Left ventricle myocardium superior (tissue), 1 donor: ENCODE data around the gene MLEC. TPM values are rescaled to one million over a fixed set of nuclear protein-coding genes. Genes with fewer than 3 reads are reported as not detected.
"Not testable (repeated sequence)": the region's sequence is repeated elsewhere in the genome, so short reads cannot be mapped to it uniquely, and the experiment has no call there.

Source experiments
- ATAC-seq: fragments of 200-7000 bp; cut with Tn5 transposase; one replicate; pipeline ENCODE4 v1.9.1; 2020; ENCODE audit warnings: mild to moderate bottlenecking, moderate library complexity
- DNase-seq: peaks from one replicate; pipeline ENCODE4 v3.0.0-alpha.2; 2020
- intact Hi-C: fragments of 100-400 bp; cut with micrococcal nuclease; formaldehyde crosslinking; loops from one replicate; pipeline ENCODE4 v1.11.0; 2022
- total RNA-seq: library from RNA; stranded (reverse); fragmentation: NEBNext Ultra II Directional; extraction: Animal tissue kit (Norgen Biotek cat#: 25700); gene quantifications from one replicate; pipeline ENCODE4 v1.2.1, GENCODE V29; 2021
- donor health status: DM: no; HTN: yes; CAD: no; lungs with severe emphysema.

Gene MLEC
- total RNA-seq, 1 donor from 2014 or later, result 130 TPM

- no peak for DNase-seq
- intact Hi-C loops, result no loop called here
- no peak for ATAC-seq
Observed at GRCh38 chr12:120658286-120659150, 28.4 kb upstream of the MLEC start.

GRCh38 chr12:120659151-120659525 is 27.8 kb upstream of the MLEC start:
- no peak for DNase-seq
- intact Hi-C loops, result no loop called here
- no peak for ATAC-seq

GRCh38 chr12:120661432-120661831 is 25.5 kb upstream of the MLEC start:
- no peak for DNase-seq
- intact Hi-C loops, result no loop called here
- no peak for ATAC-seq

- no peak for DNase-seq
- intact Hi-C loops, result no loop called here
- ATAC-seq, result no peak
Observed at GRCh38 chr12:120662879-120663278, 24.1 kb upstream of the MLEC start.

GRCh38 chr12:120663741-120664140 is 23.2 kb upstream of the MLEC start:
- DNase-seq (no peak), ATAC-seq (no peak)
- intact Hi-C loops, result no loop called here

- intact Hi-C loops, result no loop called here
- peak; percentile 12 for ATAC-seq
- no peak for DNase-seq
Observed at GRCh38 chr12:120666571-120667390, 20.2 kb upstream of the MLEC start.

GRCh38 chr12:120668091-120668867 is 18.7 kb upstream of the MLEC start:
- intact Hi-C loops, result no loop called here
- DNase-seq (no peak), ATAC-seq (no peak)

- intact Hi-C loops, result no loop called here
- peak; percentile 44 for ATAC-seq
Observed at GRCh38 chr12:120668868-120669840, 17.8 kb upstream of the MLEC start.

GRCh38 chr12:120670237-120670636 is 16.7 kb upstream of the MLEC start:
- DNase-seq, ATAC-seq, intact Hi-C loops: not testable (repeated sequence)

More at GRCh38 chr12:120668868-120669840, 17.8 kb upstream of the MLEC start:
- DNase-seq, result no peak

GRCh38 chr12:120670667-120671066 is 16.3 kb upstream of the MLEC start:
- DNase-seq (no peak), ATAC-seq (no peak)
- intact Hi-C loops, result no loop called here

GRCh38 chr12:120674097-120674636 is 12.8 kb upstream of the MLEC start:
- DNase-seq (no peak), ATAC-seq (no peak)
- intact Hi-C loops, result no loop called here

GRCh38 chr12:120677765-120678473 is 9.0 kb upstream of the MLEC start:
- intact Hi-C loops, result no loop called here
- DNase-seq (peak; percentile 47), ATAC-seq (peak; percentile 78)

GRCh38 chr12:120678572-120678971 is 8.4 kb upstream of the MLEC start:
- no peak for ATAC-seq
- intact Hi-C loops, result no loop called here

GRCh38 chr12:120680165-120680738 is 6.7 kb upstream of the MLEC start:
- intact Hi-C loops, result no loop called here
- ATAC-seq (no peak), DNase-seq (no peak)

More at GRCh38 chr12:120678572-120678971, 8.4 kb upstream of the MLEC start:
- DNase-seq, result no peak

GRCh38 chr12:120684523-120684932 is 2.4 kb upstream of the MLEC start:
- intact Hi-C loops, result no loop called here
- ATAC-seq (no peak), DNase-seq (no peak)

GRCh38 chr12:120685522-120685921 is 1.4 kb upstream of the MLEC start:
- DNase-seq (no peak), ATAC-seq (no peak)
- intact Hi-C loops, result no loop called here

GRCh38 chr12:120686151-120686689 is 729 bp upstream of the MLEC start:
- ATAC-seq, result peak; percentile 92
- intact Hi-C loops, result no loop called here
- peak; percentile 99 for DNase-seq
